Mesendoderm (in vitro differentiated cells): Measurements from ENCODE around the gene FTCDNL1.

Source experiments
- DNase-seq: peaks from one replicate; pipeline ENCODE4 v3.0.0; 2013
- H2AK5ac ChIP-seq: 2 replicates; pipeline ENCODE4 v1.6.1; 2013; ENCODE audit warnings: low read length, inconsistent platforms
- H2BK120ac ChIP-seq: 2 replicates; pipeline ENCODE4 v1.6.1; 2013; ENCODE audit warnings: low read depth, mild to moderate bottlenecking, low read length, moderate library complexity, mixed read lengths
- H2BK15ac ChIP-seq: replicated peaks from 2 replicates; pipeline ENCODE4 v1.6.1; 2013; ENCODE audit warnings: low read depth, mild to moderate bottlenecking, moderate library complexity
- H2BK5ac ChIP-seq: 2 replicates; pipeline ENCODE4 v1.6.1; 2013; ENCODE audit warnings: low read length, inconsistent platforms
- H3K18ac ChIP-seq: 2 replicates; pipeline ENCODE4 v1.6.1; 2013; ENCODE audit warnings: mild to moderate bottlenecking, low read length, mixed read lengths
- H3K23ac ChIP-seq: one replicate; pipeline ENCODE4 v1.6.1; 2013; ENCODE audit warnings: low read length
- H3K27ac ChIP-seq: 2 replicates; pipeline ENCODE4 v1.5.1; 2013; ENCODE audit warnings: low read depth, mild to moderate bottlenecking, inconsistent platforms, low read length, moderate library complexity
- H3K27me3 ChIP-seq: 2 replicates; pipeline ENCODE4 v1.6.1; 2013; ENCODE audit warnings: low read length, control low read depth, mild to moderate bottlenecking, inconsistent platforms; ENCODE audit not compliant: insufficient read depth, poor library complexity
- H3K36me3 ChIP-seq: 2 replicates; pipeline ENCODE4 v1.6.1; 2013; ENCODE audit warnings: low read length, inconsistent platforms; ENCODE audit not compliant: control insufficient read depth, insufficient read depth
- H3K4ac ChIP-seq: one replicate; pipeline ENCODE4 v1.6.1; 2013; ENCODE audit warnings: low read depth, mild to moderate bottlenecking, low read length, moderate library complexity
- H3K4me1 ChIP-seq: 2 replicates; pipeline ENCODE4 v1.6.1; 2013; ENCODE audit warnings: low read depth, low read length, inconsistent platforms; ENCODE audit not compliant: control insufficient read depth
- H3K4me2 ChIP-seq: 2 replicates; pipeline ENCODE4 v1.6.1; 2013; ENCODE audit warnings: low read length
- H3K4me3 ChIP-seq: 2 replicates; pipeline ENCODE4 v1.5.1; 2013; ENCODE audit warnings: mild to moderate bottlenecking, low read length
- H3K56ac ChIP-seq: one replicate; pipeline ENCODE4 v1.6.1; 2013; ENCODE audit warnings: low read length
- H3K79me1 ChIP-seq: 2 replicates; pipeline ENCODE4 v1.6.1; 2013; ENCODE audit warnings: low read length, inconsistent platforms
- H3K79me2 ChIP-seq: 2 replicates; pipeline ENCODE4 v1.6.1; 2013; ENCODE audit warnings: mild to moderate bottlenecking, low read length; ENCODE audit not compliant: control insufficient read depth, insufficient read depth
- H3K9ac ChIP-seq: 2 replicates; pipeline ENCODE4 v1.6.1; 2013; ENCODE audit warnings: low read length, inconsistent platforms
- H4K5ac ChIP-seq: one replicate; pipeline ENCODE4 v1.6.1; 2013; ENCODE audit warnings: low read length
- H4K8ac ChIP-seq: one replicate; pipeline ENCODE4 v1.6.1; 2013; ENCODE audit warnings: low read depth, mild to moderate bottlenecking, control low read depth, low read length, moderate library complexity
- WGBS: extraction: QIAGEN DNeasy Blood & Tissue Kit; methylation state at CpG from one replicate; pipeline ENCODE4 v1.1.7; 2013; ENCODE audit warnings: low lambda C conversion rate, missing lambda C conversion rate; ENCODE audit not compliant: insufficient coverage; ENCODE audit errors: extremely low coverage; 5-methylcytosine and 5-hydroxymethylcytosine counted together

Gene FTCDNL1

DNA sequence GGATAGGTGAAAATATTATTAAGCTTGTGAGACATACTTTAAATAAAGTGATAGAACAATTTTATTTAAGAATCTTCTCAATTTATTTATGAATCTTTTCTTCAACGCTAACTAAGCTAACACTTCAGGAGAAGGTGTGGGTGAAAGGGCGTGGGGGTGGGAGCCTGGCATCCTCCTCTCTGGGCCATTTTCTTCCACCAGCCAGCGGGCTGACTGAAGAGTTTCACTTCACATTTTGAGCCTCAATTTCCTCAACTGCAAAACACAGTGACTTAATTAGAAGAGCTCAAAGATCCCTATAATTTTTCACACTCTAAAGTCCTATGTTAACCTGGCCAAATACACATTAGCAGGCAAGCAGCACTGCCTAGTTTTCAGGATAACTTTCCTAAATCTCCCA is 94.8 kb downstream of the FTCDNL1 start:
- Histone ChIP-seq H3K56ac (no peak overlapping the region), H3K23ac (no peak overlapping the region), H4K8ac (no peak overlapping the region), H3K4me3 (no peak overlapping the region), H2BK15ac (no peak overlapping the region), H3K27me3 (no peaks in the 10 kb centered on the region), H3K18ac (no peak overlapping the region), H3K4me2 (no peak overlapping the region), H3K4me1 (no peaks in the 10 kb centered on the region), H4K5ac (no peak overlapping the region), H3K79me2 (no peaks in the 10 kb centered on the region), H2BK5ac (no peak overlapping the region), H3K9ac (no peak overlapping the region), H2BK120ac (no peak overlapping the region), H3K4ac (no peak overlapping the region), H3K27ac (no peak overlapping the region), H2AK5ac (no peak overlapping the region), H3K79me1 (no peaks in the 10 kb centered on the region), H3K36me3 (no peaks in the 10 kb centered on the region)
- no CpG with 5 or more reads among the region's 3 CpGs for WGBS
- DNase-seq: no peak

DNA sequence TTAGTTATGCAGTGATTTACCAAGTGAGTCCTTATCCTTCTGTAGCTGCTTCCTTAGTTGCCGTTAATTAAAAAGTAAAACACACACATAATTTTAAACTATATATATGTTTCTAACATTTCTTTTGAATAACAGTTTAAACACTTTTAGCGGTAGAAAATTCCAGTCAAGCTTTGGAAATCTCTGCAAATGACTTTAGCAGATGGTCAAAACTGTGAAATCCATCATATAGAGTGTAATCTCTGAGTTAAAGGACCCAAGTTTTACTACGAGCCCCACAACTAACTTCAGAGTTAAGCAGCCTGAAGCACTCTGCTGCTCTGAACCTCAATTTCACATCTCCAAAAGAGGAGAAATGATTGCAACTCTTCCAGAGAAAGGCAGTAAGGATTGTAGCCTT is 96.2 kb downstream of the FTCDNL1 start:
- DNase-seq: no peak
- no peak overlapping the region for H3K23ac ChIP-seq
- H3K27ac ChIP-seq: no peak overlapping the region
- no peak overlapping the region for H4K5ac ChIP-seq
- no peak overlapping the region for H3K56ac ChIP-seq
- no peak overlapping the region for H3K4ac ChIP-seq
- H3K4me2 ChIP-seq: no peak overlapping the region
- no peak overlapping the region for H2BK15ac ChIP-seq
- no peak overlapping the region for H3K4me3 ChIP-seq
- no CpG with 5 or more reads among the region's 3 CpGs for WGBS
- no peaks in the 10 kb centered on the region for H3K27me3 ChIP-seq
- no peak overlapping the region for H3K9ac ChIP-seq
- no peaks in the 10 kb centered on the region for H3K79me2 ChIP-seq
- no peaks in the 10 kb centered on the region for H3K79me1 ChIP-seq
- no peak overlapping the region for H4K8ac ChIP-seq
- no peaks in the 10 kb centered on the region for H3K36me3 ChIP-seq
- H3K18ac ChIP-seq: no peak overlapping the region
- no peak overlapping the region for H2BK120ac ChIP-seq
- no peaks in the 10 kb centered on the region for H3K4me1 ChIP-seq
- H2AK5ac ChIP-seq: no peak overlapping the region
- H2BK5ac ChIP-seq: no peak overlapping the region

DNA sequence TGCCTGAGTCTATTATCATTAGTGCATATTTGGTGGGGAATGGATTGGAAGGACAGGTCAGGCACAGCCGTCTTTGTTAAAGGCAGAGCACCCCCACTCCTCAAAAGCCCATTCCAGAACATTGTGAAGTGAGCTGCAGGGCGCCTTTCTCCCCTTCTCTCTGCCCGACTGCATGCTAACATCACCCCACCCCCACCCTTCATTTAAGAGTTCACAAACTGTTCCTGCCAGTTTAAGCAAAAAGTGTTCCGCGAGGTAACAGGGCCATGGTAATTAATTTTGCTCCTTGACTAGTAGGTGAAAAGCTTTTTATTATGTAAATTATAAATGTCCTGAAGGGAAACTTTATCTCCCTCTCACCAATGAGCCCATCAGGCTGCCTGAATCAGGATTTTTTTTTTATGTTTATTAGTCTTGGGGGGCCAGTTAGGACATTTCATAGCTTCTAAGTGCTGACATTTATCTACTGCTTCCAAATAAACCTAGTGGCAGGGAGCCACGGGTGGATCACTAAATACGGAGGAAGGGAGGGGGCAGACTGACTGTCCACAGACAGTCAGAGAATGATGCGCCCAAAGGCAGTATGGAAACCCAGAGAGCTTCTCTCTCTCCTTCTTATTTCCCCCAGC is 99.4 kb downstream of the FTCDNL1 start:
- H3K36me3 ChIP-seq: no peaks in the 10 kb centered on the region
- no peak for DNase-seq
- no CpG with 5 or more reads among the region's 8 CpGs for WGBS

DNA sequence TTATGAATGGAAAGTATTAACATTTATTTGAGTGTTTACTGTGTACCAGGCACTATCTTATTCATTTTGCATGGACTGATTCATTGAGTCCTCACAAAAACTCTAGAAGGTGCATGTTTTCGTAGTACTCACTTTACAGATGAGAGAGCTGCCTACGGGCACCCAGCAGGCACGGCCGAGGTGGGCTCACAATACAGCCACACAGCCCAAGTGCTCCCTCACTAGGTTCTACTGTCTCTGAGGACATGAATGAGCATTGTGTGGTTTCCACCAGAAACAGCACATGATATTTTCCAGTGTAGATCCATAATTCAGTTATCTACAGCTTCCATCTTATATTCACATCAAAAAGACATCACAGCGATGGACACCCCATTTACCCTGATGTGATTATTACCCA is 101.4 kb downstream of the FTCDNL1 start:
- Histone ChIP-seq H3K18ac (no peak overlapping the region), H3K79me1 (no peaks in the 10 kb centered on the region), H3K4me3 (no peak overlapping the region), H3K79me2 (no peaks in the 10 kb centered on the region), H4K8ac (no peak overlapping the region), H3K4me2 (no peak overlapping the region), H2BK5ac (no peak overlapping the region), H3K23ac (no peak overlapping the region), H3K27me3 (no peaks in the 10 kb centered on the region), H3K56ac (no peak overlapping the region), H2BK120ac (no peak overlapping the region), H2BK15ac (no peak overlapping the region), H3K36me3 (no peaks in the 10 kb centered on the region), H2AK5ac (no peak overlapping the region), H3K27ac (no peak overlapping the region), H4K5ac (no peak overlapping the region), H3K4ac (no peak overlapping the region), H3K9ac (no peak overlapping the region), H3K4me1 (no peaks in the 10 kb centered on the region)
- WGBS: no CpG with 5 or more reads among the region's 5 CpGs
- no peak for DNase-seq

More for the DNA sequence above, 99.4 kb downstream of the FTCDNL1 start:
- Histone ChIP-seq H3K79me2 (no peaks in the 10 kb centered on the region), H2BK120ac (no peak overlapping the region), H2BK5ac (no peak overlapping the region), H3K79me1 (no peaks in the 10 kb centered on the region), H3K9ac (no peak overlapping the region), H4K5ac (no peak overlapping the region), H2AK5ac (no peak overlapping the region), H3K27ac (no peak overlapping the region), H3K56ac (no peak overlapping the region), H3K4me2 (no peak overlapping the region), H3K18ac (no peak overlapping the region), H3K4me1 (no peaks in the 10 kb centered on the region), H2BK15ac (no peak overlapping the region), H3K4ac (no peak overlapping the region), H3K23ac (no peak overlapping the region), H3K27me3 (no peaks in the 10 kb centered on the region), H3K4me3 (no peak overlapping the region), H4K8ac (no peak overlapping the region)

DNA sequence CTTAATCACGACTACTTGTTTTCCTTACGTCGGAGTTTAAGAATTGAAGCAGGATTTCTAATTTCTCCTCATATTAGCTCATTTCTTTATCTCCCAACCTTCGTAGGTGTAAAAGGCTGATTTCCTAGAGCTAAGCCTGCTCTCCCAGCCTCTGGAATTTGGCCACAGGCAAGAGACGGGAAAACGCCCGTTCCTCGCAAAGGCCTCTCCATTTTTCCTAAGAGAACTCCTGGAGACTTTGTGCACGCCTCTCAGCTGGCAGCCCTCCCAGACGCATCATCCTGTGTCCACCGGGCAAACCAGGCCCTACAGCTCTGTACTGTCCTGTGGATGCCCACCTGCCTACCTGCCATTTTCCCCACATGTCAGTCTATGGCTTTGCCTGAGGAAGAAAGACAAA is 106.3 kb downstream of the FTCDNL1 start:
- Histone ChIP-seq H3K4me3 (no peak overlapping the region), H2AK5ac (no peak overlapping the region), H2BK5ac (no peak overlapping the region), H2BK15ac (no peak overlapping the region), H3K79me1 (no peaks in the 10 kb centered on the region), H3K23ac (no peak overlapping the region), H2BK120ac (no peak overlapping the region), H4K8ac (no peak overlapping the region), H3K9ac (no peak overlapping the region), H3K56ac (no peak overlapping the region), H3K79me2 (no peaks in the 10 kb centered on the region), H3K27ac (no peak overlapping the region), H3K36me3 (no peaks in the 10 kb centered on the region), H3K4me2 (no peak overlapping the region), H3K4ac (no peak overlapping the region), H3K27me3 (no peaks in the 10 kb centered on the region), H3K4me1 (no peaks in the 10 kb centered on the region), H3K18ac (no peak overlapping the region), H4K5ac (no peak overlapping the region)
- no CpG with 5 or more reads among the region's 11 CpGs for WGBS
- DNase-seq: no peak

- H2BK15ac ChIP-seq: no peak overlapping the region
- no peaks in the 10 kb centered on the region for H3K36me3 ChIP-seq
- H2AK5ac ChIP-seq: no peak overlapping the region
- H3K27me3 ChIP-seq: no peaks in the 10 kb centered on the region
- no peak for DNase-seq
- H3K4me2 ChIP-seq: no peak overlapping the region
- no peaks in the 10 kb centered on the region for H3K79me2 ChIP-seq
- no peak overlapping the region for H3K23ac ChIP-seq
- H3K79me1 ChIP-seq: no peaks in the 10 kb centered on the region
- no peak overlapping the region for H3K18ac ChIP-seq
- no CpG with 5 or more reads among the region's 5 CpGs for WGBS
- no peak overlapping the region for H3K4me3 ChIP-seq
- H2BK5ac ChIP-seq: no peak overlapping the region
- H2BK120ac ChIP-seq: no peak overlapping the region
- H3K9ac ChIP-seq: no peak overlapping the region
- H4K5ac ChIP-seq: no peak overlapping the region
- no peaks in the 10 kb centered on the region for H3K4me1 ChIP-seq
- H4K8ac ChIP-seq: no peak overlapping the region
- H3K27ac ChIP-seq: no peak overlapping the region
- H3K56ac ChIP-seq: no peak overlapping the region
- H3K4ac ChIP-seq: no peak overlapping the region
Observed at GRCh38 chr2:199744260-199744659, 106.7 kb downstream of the FTCDNL1 start.
